Caco-2 (cell line): ENCODE measurements around the gene TMPRSS11B. TPM values are rescaled to one million over a fixed set of nuclear protein-coding genes. Genes with fewer than 3 reads are reported as not detected.

Source experiments
- BruUV-seq: library from RNA; stranded (reverse); fragments of 400-500 nt; replicated peaks from 2 replicates; lab custom pipeline; 2021; lab: Mats Ljungman, UMichigan
- CTCF ChIA-PET: fragments of 300-600 bp; sonication (Branson Sonifier 250); formaldehyde crosslinking; loops from one replicate; lab custom pipeline; 2022; ENCODE audit warnings: antibody characterized with exemption; lab: Charles Lee
- POLR2A ChIA-PET: fragments of 300-600 bp; sonication (Branson Sonifier 250); formaldehyde crosslinking; loops from one replicate; lab custom pipeline; 2022; ENCODE audit warnings: antibody characterized with exemption; lab: Charles Lee
- DNase-seq, 2 experiments: peaks; one replicate each; pipeline versions ENCODE4 v3.0.0 to v3.0.0-alpha.2; 2020 to 2022
- H3K27me3 ChIP-seq: replicated peaks from 2 replicates; pipeline ENCODE4 v1.6.0; 2011; ENCODE audit warnings: low read length; ENCODE audit not compliant: control insufficient read depth, insufficient read depth
- H3K36me3 ChIP-seq: 2 replicates; pipeline ENCODE4 v1.5.1; 2011; ENCODE audit warnings: low read length; ENCODE audit not compliant: control insufficient read depth, insufficient read depth
- H3K4me1 ChIP-seq: fragments of 250-450 bp; sonication (Bioruptor Pico); 2 replicates; pipeline ENCODE4 v1.5.1; 2020; ENCODE audit warnings: mild to moderate bottlenecking
- H3K4me3 ChIP-seq: 2 replicates; pipeline ENCODE4 v1.5.1; 2011; ENCODE audit warnings: low read depth, mild to moderate bottlenecking, control low read depth, low read length
- H3K9me3 ChIP-seq: fragments of 250-450 bp; sonication (Bioruptor Pico); 2 replicates; pipeline ENCODE4 v1.5.1; 2020; ENCODE audit warnings: mild to moderate bottlenecking, moderate library complexity
- H3K27ac Mint-ChIP-seq: one replicate; pipeline ENCODE4 v1.8.0; 2022; ENCODE audit warnings: mixed read lengths; ENCODE audit not compliant: unreplicated experiment
- H3K27me3 Mint-ChIP-seq: one replicate; pipeline ENCODE4 v1.8.0; 2022; ENCODE audit warnings: mixed read lengths; ENCODE audit not compliant: insufficient read depth, unreplicated experiment
- H3K36me3 Mint-ChIP-seq: one replicate; pipeline ENCODE4 v1.8.0; 2022; ENCODE audit warnings: mild to moderate bottlenecking, mixed read lengths; ENCODE audit not compliant: insufficient read depth, unreplicated experiment
- H3K4me1 Mint-ChIP-seq: one replicate; pipeline ENCODE4 v1.8.0; 2022; ENCODE audit warnings: low read depth, mixed read lengths; ENCODE audit not compliant: unreplicated experiment
- H3K4me3 Mint-ChIP-seq: one replicate; pipeline ENCODE4 v1.8.0; 2022; ENCODE audit warnings: mild to moderate bottlenecking, moderate library complexity, mixed read lengths; ENCODE audit not compliant: unreplicated experiment
- H3K9me3 Mint-ChIP-seq: one replicate; pipeline ENCODE4 v1.8.0; 2022; ENCODE audit warnings: mixed read lengths; ENCODE audit not compliant: unreplicated experiment
- intact Hi-C: fragments of 100-400 bp; cut with micrococcal nuclease; formaldehyde crosslinking; loops from one replicate; pipeline ENCODE4 v1.10.0; 2022; ENCODE audit not compliant: unreplicated experiment
- total RNA-seq: library from RNA; stranded (reverse); gene quantifications from 2 replicates; pipeline ENCODE4 v1.2.3, GENCODE V29; 2022
- TF ChIP-seq, protein P1 (sequence below), 2 experiments: fragments of 200-600 bp in 1 of 2; IDR thresholded peaks; 1 replicate in 1 of 2; 2 replicates in 1 of 2; pipeline versions ENCODE4 v1.5.1 to v1.8.0; 2011 to 2022; ENCODE audit warnings: antibody characterized with exemption in 1 of 2, control low read depth in 1 of 2, inconsistent platforms in 1 of 2, low read depth in 1 of 2, low read length in 1 of 2, mild to moderate bottlenecking in 1 of 2, moderate library complexity in 1 of 2; ENCODE audit not compliant: insufficient read depth in 1 of 2, severe bottlenecking in 1 of 2, unreplicated experiment in 1 of 2

Gene TMPRSS11B
- total RNA-seq, 1 experiment from 2014 or later, result not detected

DNA sequence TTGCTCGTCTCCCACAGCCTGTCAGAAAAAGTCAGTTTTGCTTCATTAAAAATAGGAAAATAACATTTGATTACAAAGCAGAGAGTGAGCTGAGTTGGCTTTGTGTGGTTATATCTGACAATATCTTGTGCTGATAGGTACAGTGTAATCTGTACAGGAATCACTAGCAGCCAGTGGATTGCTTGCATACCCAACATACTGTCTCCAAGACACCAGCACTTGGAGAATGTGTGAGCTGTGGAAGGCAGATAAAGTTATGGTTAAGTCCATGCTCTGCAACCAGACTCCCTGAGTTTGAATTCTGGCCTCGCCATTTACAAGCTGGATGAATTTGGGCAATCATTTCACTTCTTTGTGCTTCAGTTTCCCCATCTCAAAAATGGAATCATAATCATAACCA is 58.3 kb downstream of the TMPRSS11B start:
- CTCF ChIA-PET, result no interaction called here
- Mint-ChIP-seq H3K4me3 (no peak overlapping the region), H3K27me3 (peaks cover 3% of the 10 kb centered on the region), H3K27ac (no peak overlapping the region), H3K9me3 (no peaks in the 10 kb centered on the region), H3K4me1 (no peaks in the 10 kb centered on the region), H3K36me3 (no peaks in the 10 kb centered on the region)
- intact Hi-C loops, result no loop called here
- H3K9me3 ChIP-seq, result 0 out of 2 replicates have a peak, but pooled peaks cover 3% of the 10 kb centered on the region
- no peak overlapping the region for H3K4me3 ChIP-seq
- H3K36me3 ChIP-seq, result no peaks in the 10 kb centered on the region
- no TSS peak for BruUV-seq
- no peaks in the 10 kb centered on the region for H3K4me1 ChIP-seq
- DNase-seq, result no peak
- no peaks in the 10 kb centered on the region for H3K27me3 ChIP-seq
- TF ChIP-seq, protein P1, sequence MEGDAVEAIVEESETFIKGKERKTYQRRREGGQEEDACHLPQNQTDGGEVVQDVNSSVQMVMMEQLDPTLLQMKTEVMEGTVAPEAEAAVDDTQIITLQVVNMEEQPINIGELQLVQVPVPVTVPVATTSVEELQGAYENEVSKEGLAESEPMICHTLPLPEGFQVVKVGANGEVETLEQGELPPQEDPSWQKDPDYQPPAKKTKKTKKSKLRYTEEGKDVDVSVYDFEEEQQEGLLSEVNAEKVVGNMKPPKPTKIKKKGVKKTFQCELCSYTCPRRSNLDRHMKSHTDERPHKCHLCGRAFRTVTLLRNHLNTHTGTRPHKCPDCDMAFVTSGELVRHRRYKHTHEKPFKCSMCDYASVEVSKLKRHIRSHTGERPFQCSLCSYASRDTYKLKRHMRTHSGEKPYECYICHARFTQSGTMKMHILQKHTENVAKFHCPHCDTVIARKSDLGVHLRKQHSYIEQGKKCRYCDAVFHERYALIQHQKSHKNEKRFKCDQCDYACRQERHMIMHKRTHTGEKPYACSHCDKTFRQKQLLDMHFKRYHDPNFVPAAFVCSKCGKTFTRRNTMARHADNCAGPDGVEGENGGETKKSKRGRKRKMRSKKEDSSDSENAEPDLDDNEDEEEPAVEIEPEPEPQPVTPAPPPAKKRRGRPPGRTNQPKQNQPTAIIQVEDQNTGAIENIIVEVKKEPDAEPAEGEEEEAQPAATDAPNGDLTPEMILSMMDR (IDR thresholded peaks at IDR 0.05; ENCODE audit: insufficient read depth in 1 of 2, low read depth in 1 of 2, low read length in 1 of 2, severe bottlenecking in 1 of 2, unreplicated experiment in 1 of 2), result no peak
- POLR2A ChIA-PET, result no interaction called here

GRCh38 chr4:68184923-68185322 is 60.6 kb downstream of the TMPRSS11B start:
- H3K27me3 ChIP-seq, result no peaks in the 10 kb centered on the region
- TF ChIP-seq, protein P1 (IDR thresholded peaks at IDR 0.05; ENCODE audit: insufficient read depth in 1 of 2, low read depth in 1 of 2, low read length in 1 of 2, severe bottlenecking in 1 of 2, unreplicated experiment in 1 of 2), result no peak
- no peaks in the 10 kb centered on the region for H3K4me1 ChIP-seq
- no TSS peak for BruUV-seq
- ChIA-PET CTCF (no interaction called here), POLR2A (no interaction called here)
- no peaks in the 10 kb centered on the region for H3K9me3 ChIP-seq
- no peak overlapping the region for H3K4me3 ChIP-seq
- H3K4me3 Mint-ChIP-seq, result no peak overlapping the region
- H3K36me3 Mint-ChIP-seq, result no peaks in the 10 kb centered on the region
- no peak for DNase-seq
- intact Hi-C loops, result no loop called here
- H3K27me3 Mint-ChIP-seq, result peaks cover 3% of the 10 kb centered on the region
- no peak overlapping the region for H3K27ac Mint-ChIP-seq
- H3K4me1 Mint-ChIP-seq, result no peaks in the 10 kb centered on the region
- no peaks in the 10 kb centered on the region for H3K9me3 Mint-ChIP-seq
- no peaks in the 10 kb centered on the region for H3K36me3 ChIP-seq

GRCh38 chr4:68183417-68183816 is 62.1 kb downstream of the TMPRSS11B start:
- TF ChIP-seq, protein P1 (IDR thresholded peaks at IDR 0.05; ENCODE audit: insufficient read depth in 1 of 2, low read depth in 1 of 2, low read length in 1 of 2, severe bottlenecking in 1 of 2, unreplicated experiment in 1 of 2), result no peak
- intact Hi-C loops, result no loop called here
- no peaks in the 10 kb centered on the region for H3K36me3 Mint-ChIP-seq
- ChIA-PET POLR2A (no interaction called here), CTCF (no interaction called here)
- BruUV-seq, result no TSS peak
- H3K9me3 Mint-ChIP-seq, result no peaks in the 10 kb centered on the region
- Histone ChIP-seq H3K4me1 (no peaks in the 10 kb centered on the region), H3K9me3 (no peaks in the 10 kb centered on the region), H3K36me3 (no peaks in the 10 kb centered on the region), H3K27me3 (no peaks in the 10 kb centered on the region), H3K4me3 (no peak overlapping the region)
- no peaks in the 10 kb centered on the region for H3K4me1 Mint-ChIP-seq
- H3K27me3 Mint-ChIP-seq, result no peaks in the 10 kb centered on the region
- no peak for DNase-seq
- H3K27ac Mint-ChIP-seq, result no peak overlapping the region
- no peak overlapping the region for H3K4me3 Mint-ChIP-seq
